HEK293 (cell line): ENCODE data around the gene WAPL.

Experiments
- BCL11A ChIP-seq: fragments of 450-650 bp; formaldehyde crosslinking; IDR thresholded peaks from 2 replicates; pipeline ENCODE4 v1.5.1; 2016; ENCODE audit warnings: low read depth, missing biosample characterization, missing genetic modification characterization
- BCL11B ChIP-seq: fragments of 450-650 bp; formaldehyde crosslinking; IDR thresholded peaks from 2 replicates; pipeline ENCODE4 v1.5.1; 2016; ENCODE audit warnings: low read depth, missing biosample characterization, missing genetic modification characterization
- CTCF ChIP-seq: fragments of 450-650 bp; formaldehyde crosslinking; IDR thresholded peaks from 2 replicates; pipeline ENCODE4 v1.5.1; 2016; ENCODE audit warnings: missing biosample characterization, missing genetic modification characterization
- HIC1 ChIP-seq: fragments of 450-650 bp; formaldehyde crosslinking; IDR thresholded peaks from 2 replicates; pipeline ENCODE4 v1.5.1; 2016; ENCODE audit warnings: missing biosample characterization, missing genetic modification characterization
- PATZ1 ChIP-seq: fragments of 450-650 bp; formaldehyde crosslinking; IDR thresholded peaks from 2 replicates; pipeline ENCODE4 v1.5.1; 2016; ENCODE audit warnings: missing biosample characterization, missing genetic modification characterization
- SP7 ChIP-seq: fragments of 450-650 bp; formaldehyde crosslinking; IDR thresholded peaks from 2 replicates; pipeline ENCODE4 v1.5.1; 2016; ENCODE audit warnings: missing biosample characterization, missing genetic modification characterization
- TRIM28 ChIP-seq: IDR thresholded peaks from 2 replicates; pipeline ENCODE4 v1.6.1; 2011; ENCODE audit warnings: low read length, control low read depth, borderline replicate concordance
- YY2 ChIP-seq: fragments of 450-650 bp; formaldehyde crosslinking; IDR thresholded peaks from 2 replicates; pipeline ENCODE4 v1.5.1; 2016; ENCODE audit warnings: missing biosample characterization, missing genetic modification characterization
- ZBTB26 ChIP-seq: fragments of 450-650 bp; formaldehyde crosslinking; optimal IDR thresholded peaks from 2 replicates; pipeline ENCODE3; 2016; ENCODE audit warnings: missing biosample characterization, mild to moderate bottlenecking, missing genetic modification characterization
- ZFHX2 ChIP-seq: fragments of 450-650 bp; formaldehyde crosslinking; conservative IDR thresholded peaks from 2 replicates; pipeline ENCODE4 v1.5.1; 2016; ENCODE audit warnings: missing biosample characterization, missing genetic modification characterization
- ZFP69B ChIP-seq: fragments of 450-650 bp; formaldehyde crosslinking; IDR thresholded peaks from 2 replicates; pipeline ENCODE4 v1.5.1; 2016; ENCODE audit warnings: missing biosample characterization, missing genetic modification characterization
- ZIC2 ChIP-seq: fragments of 450-650 bp; formaldehyde crosslinking; IDR thresholded peaks from 2 replicates; pipeline ENCODE4 v1.5.1; 2016; ENCODE audit warnings: missing biosample characterization, missing genetic modification characterization
- ZNF140 ChIP-seq: fragments of 450-650 bp; formaldehyde crosslinking; IDR thresholded peaks from 2 replicates; pipeline ENCODE4 v1.5.1; 2016; ENCODE audit warnings: missing biosample characterization, missing genetic modification characterization
- ZNF155 ChIP-seq: fragments of 450-650 bp; formaldehyde crosslinking; IDR thresholded peaks from 2 replicates; pipeline ENCODE4 v1.5.1; 2016; ENCODE audit warnings: missing biosample characterization, missing genetic modification characterization
- ZNF174 ChIP-seq: fragments of 450-650 bp; formaldehyde crosslinking; IDR thresholded peaks from 2 replicates; pipeline ENCODE4 v1.5.0; 2017; ENCODE audit warnings: missing biosample characterization, mild to moderate bottlenecking, missing genetic modification characterization
- ZNF2 ChIP-seq: fragments of 450-650 bp; formaldehyde crosslinking; IDR thresholded peaks from 2 replicates; pipeline ENCODE4 v1.5.1; 2016; ENCODE audit warnings: missing biosample characterization, missing genetic modification characterization
- ZNF274 ChIP-seq, 2 experiments: fragments of 200-500 bp in 1 of 2; fragments of 450-650 bp in 1 of 2; sonication (Bioruptor generic) in 1 of 2; formaldehyde crosslinking in 1 of 2; IDR thresholded peaks; 2 replicates each; pipeline versions ENCODE4 v1.5.1 to v1.6.1; 2014 to 2016; ENCODE audit warnings: borderline replicate concordance in 1 of 2, inconsistent platforms in 1 of 2, low read length in 1 of 2, missing biosample characterization in 1 of 2, missing genetic modification characterization in 1 of 2
- ZNF335 ChIP-seq: fragments of 450-650 bp; formaldehyde crosslinking; conservative IDR thresholded peaks from 2 replicates; pipeline ENCODE4 v1.5.1; 2016; ENCODE audit warnings: missing biosample characterization, missing genetic modification characterization
- ZNF341 ChIP-seq: fragments of 450-650 bp; formaldehyde crosslinking; IDR thresholded peaks from 2 replicates; pipeline ENCODE4; 2016; ENCODE audit warnings: low read depth, missing biosample characterization, missing genetic modification characterization
- ZNF549 ChIP-seq: fragments of 450-650 bp; IDR thresholded peaks from 2 replicates; pipeline ENCODE4 v1.5.1; 2018; ENCODE audit warnings: missing biosample characterization, missing genetic modification characterization, mild to moderate bottlenecking, inconsistent platforms, moderate library complexity
- ZNF596 ChIP-seq: fragments of 450-650 bp; IDR thresholded peaks from 2 replicates; pipeline ENCODE4 v1.5.0; 2018; ENCODE audit warnings: missing biosample characterization, mild to moderate bottlenecking, missing genetic modification characterization, moderate library complexity
- ZNF600 ChIP-seq: fragments of 450-650 bp; formaldehyde crosslinking; IDR thresholded peaks from 2 replicates; pipeline ENCODE4 v1.5.1; 2016; ENCODE audit warnings: missing biosample characterization, missing genetic modification characterization
- ZNF610 ChIP-seq: fragments of 450-650 bp; formaldehyde crosslinking; IDR thresholded peaks from 2 replicates; pipeline ENCODE4 v1.5.1; 2016; ENCODE audit warnings: missing biosample characterization, missing genetic modification characterization, borderline replicate concordance
- ZNF629 ChIP-seq: fragments of 450-650 bp; formaldehyde crosslinking; IDR thresholded peaks from 2 replicates; pipeline ENCODE4 v1.5.1; 2017; ENCODE audit warnings: missing biosample characterization, missing genetic modification characterization
- ZNF692 ChIP-seq: fragments of 450-650 bp; formaldehyde crosslinking; IDR thresholded peaks from 2 replicates; pipeline ENCODE4 v1.5.1; 2016; ENCODE audit warnings: missing biosample characterization, missing genetic modification characterization
- ZNF843 ChIP-seq: fragments of 450-650 bp; formaldehyde crosslinking; IDR thresholded peaks from 2 replicates; pipeline ENCODE4 v1.5.1; 2016; ENCODE audit warnings: missing biosample characterization, missing genetic modification characterization
- TF ChIP-seq, protein P1 (sequence below): fragments of 450-650 bp; formaldehyde crosslinking; IDR thresholded peaks from 2 replicates; pipeline ENCODE4 v1.5.1; 2017; ENCODE audit warnings: missing biosample characterization, missing genetic modification characterization

The WAPL gene

DNA sequence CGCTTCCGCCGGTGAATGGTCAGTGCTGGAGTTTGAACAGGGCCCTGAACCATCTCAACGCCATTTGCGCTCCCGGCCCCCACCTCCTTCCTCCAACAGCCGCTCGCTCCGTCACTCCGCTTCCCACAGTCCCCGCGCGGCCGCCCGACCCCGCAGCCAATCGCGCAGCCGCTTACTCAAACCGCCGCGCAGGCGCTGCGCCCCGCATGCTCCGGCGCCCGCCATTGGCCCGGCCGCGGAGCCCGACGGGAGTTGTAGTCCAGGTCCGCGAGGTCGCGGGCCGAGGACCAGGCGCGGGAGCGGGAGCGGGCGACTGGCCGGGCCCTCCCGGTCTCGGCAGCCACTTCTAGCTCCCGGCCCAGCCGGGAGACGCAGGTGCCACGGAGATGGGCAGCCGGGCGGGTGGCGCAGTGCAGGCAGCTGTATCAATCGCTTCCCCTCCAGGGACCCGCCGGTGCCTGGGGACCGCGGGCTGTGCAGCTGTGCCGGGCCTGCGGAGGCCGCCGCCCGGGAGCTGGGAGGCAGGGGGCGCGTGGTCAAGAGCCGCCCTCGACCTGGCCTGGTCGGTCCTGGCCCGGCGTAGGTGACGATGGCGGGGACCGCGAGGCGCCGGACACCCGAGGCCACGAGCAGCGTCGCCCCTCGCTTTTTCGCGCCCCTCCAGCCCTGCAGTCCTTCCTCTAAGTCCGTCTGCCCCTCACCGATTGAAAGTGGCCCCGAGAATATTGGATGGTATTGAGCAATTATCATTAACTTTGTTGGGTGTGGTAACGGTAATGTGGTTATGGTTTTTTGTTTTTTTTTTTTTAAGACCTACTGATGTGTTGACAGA lies at the start of gene WAPL (continued):
- TF ChIP-seq PATZ1 (tag by site-specific recombination): peak; percentile 60
- peak; percentile 42; the same call in 1 of the 2 replicates for TF ChIP-seq ZNF596
- TF ChIP-seq BCL11B (tag by site-specific recombination): peak; percentile 95
- TF ChIP-seq, protein P1, sequence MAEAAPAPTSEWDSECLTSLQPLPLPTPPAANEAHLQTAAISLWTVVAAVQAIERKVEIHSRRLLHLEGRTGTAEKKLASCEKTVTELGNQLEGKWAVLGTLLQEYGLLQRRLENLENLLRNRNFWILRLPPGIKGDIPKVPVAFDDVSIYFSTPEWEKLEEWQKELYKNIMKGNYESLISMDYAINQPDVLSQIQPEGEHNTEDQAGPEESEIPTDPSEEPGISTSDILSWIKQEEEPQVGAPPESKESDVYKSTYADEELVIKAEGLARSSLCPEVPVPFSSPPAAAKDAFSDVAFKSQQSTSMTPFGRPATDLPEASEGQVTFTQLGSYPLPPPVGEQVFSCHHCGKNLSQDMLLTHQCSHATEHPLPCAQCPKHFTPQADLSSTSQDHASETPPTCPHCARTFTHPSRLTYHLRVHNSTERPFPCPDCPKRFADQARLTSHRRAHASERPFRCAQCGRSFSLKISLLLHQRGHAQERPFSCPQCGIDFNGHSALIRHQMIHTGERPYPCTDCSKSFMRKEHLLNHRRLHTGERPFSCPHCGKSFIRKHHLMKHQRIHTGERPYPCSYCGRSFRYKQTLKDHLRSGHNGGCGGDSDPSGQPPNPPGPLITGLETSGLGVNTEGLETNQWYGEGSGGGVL (tag by site-specific recombination): peak; percentile 27; the same call in 1 of the 2 replicates
- TF ChIP-seq ZNF692 (tag by site-specific recombination): peak; percentile 37; the same call in 1 of the 2 replicates
- no peak for TF ChIP-seq ZNF274 (IDR thresholded peaks at IDR 0.05; ENCODE audit: low read length)
- TF ChIP-seq ZNF274 (tag by site-specific recombination; IDR thresholded peaks at IDR 0.05; ENCODE audit: borderline replicate concordance): no peak
- 0 out of 2 replicates have a peak, but pooled peaks have one; percentile 8 for TF ChIP-seq BCL11A (tag by site-specific recombination)
- peak; percentile 24; the same call in 1 of the 2 replicates for TF ChIP-seq ZNF549 (tag by site-specific recombination)
- TF ChIP-seq ZNF155 (tag by site-specific recombination): no peak
- peak; percentile 95 for TF ChIP-seq ZNF335 (tag by site-specific recombination)
- TF ChIP-seq SP7 (tag by site-specific recombination): peak; percentile 51; the same call in 1 of the 2 replicates
- TF ChIP-seq ZNF629 (tag by site-specific recombination): peak; percentile 10; the same call in 1 of the 2 replicates
- peak; percentile 71 for TF ChIP-seq YY2 (tag by site-specific recombination)
- peak; percentile 69; the same call in 1 of the 2 replicates for TF ChIP-seq ZNF600
- TF ChIP-seq ZBTB26 (tag by site-specific recombination): peak; percentile 93
- no peak for TF ChIP-seq TRIM28
- 0 out of 2 replicates have a peak, but pooled peaks have one; percentile 39 for TF ChIP-seq CTCF
- TF ChIP-seq ZFHX2: peak; percentile 5; the same call in 1 of the 2 replicates
- TF ChIP-seq ZFP69B (tag by site-specific recombination): 0 out of 2 replicates have a peak, but pooled peaks have one; percentile 8
- TF ChIP-seq ZNF610: peak; percentile 88; the same call in 1 of the 2 replicates
- no peak for TF ChIP-seq ZNF140
- TF ChIP-seq ZNF843: 0 out of 2 replicates have a peak, but pooled peaks have one; percentile 7
- TF ChIP-seq ZNF341 (tag by site-specific recombination): peak; percentile 55
- peak; percentile 42; the same call in 1 of the 2 replicates for TF ChIP-seq HIC1 (tag by site-specific recombination)
- TF ChIP-seq ZNF2 (tag by site-specific recombination): peak; percentile 9; the same call in 1 of the 2 replicates
- TF ChIP-seq ZNF174: no peak
- TF ChIP-seq ZIC2 (tag by site-specific recombination): 0 out of 2 replicates have a peak, but pooled peaks have one; percentile 1
